Thyroid gland (tissue), 4 donors: ENCODE measurements around the gene AK9.

Experiments used
- POLR2A ChIP-seq, 2 donors: fragments of 450-650 bp; IDR thresholded peaks; one replicate each; pipeline ENCODE4 v1.6.1; 2017; ENCODE audit warnings: antibody characterized with exemption in 2 of 2, mild to moderate bottlenecking in 2 of 2, moderate library complexity in 1 of 2
- TF ChIP-seq, protein P1 (sequence below), 6 experiments: fragments of 200-600 bp in 3 of 6; fragments of 450-650 bp in 3 of 6; sonication (generic) in 3 of 6; IDR thresholded peaks; one replicate each; pipeline ENCODE4 v1.5.1; 2016 to 2019; ENCODE audit warnings: antibody characterized with exemption in 6 of 6, mild to moderate bottlenecking in 2 of 6, inconsistent platforms in 1 of 6, moderate library complexity in 1 of 6

GRCh38 chr6:109671733-109672132 is 19.3 kb downstream of the AK9 start:
- TF ChIP-seq POLR2A (IDR thresholded peaks at IDR 0.05) = no peak
- TF ChIP-seq, protein P1, sequence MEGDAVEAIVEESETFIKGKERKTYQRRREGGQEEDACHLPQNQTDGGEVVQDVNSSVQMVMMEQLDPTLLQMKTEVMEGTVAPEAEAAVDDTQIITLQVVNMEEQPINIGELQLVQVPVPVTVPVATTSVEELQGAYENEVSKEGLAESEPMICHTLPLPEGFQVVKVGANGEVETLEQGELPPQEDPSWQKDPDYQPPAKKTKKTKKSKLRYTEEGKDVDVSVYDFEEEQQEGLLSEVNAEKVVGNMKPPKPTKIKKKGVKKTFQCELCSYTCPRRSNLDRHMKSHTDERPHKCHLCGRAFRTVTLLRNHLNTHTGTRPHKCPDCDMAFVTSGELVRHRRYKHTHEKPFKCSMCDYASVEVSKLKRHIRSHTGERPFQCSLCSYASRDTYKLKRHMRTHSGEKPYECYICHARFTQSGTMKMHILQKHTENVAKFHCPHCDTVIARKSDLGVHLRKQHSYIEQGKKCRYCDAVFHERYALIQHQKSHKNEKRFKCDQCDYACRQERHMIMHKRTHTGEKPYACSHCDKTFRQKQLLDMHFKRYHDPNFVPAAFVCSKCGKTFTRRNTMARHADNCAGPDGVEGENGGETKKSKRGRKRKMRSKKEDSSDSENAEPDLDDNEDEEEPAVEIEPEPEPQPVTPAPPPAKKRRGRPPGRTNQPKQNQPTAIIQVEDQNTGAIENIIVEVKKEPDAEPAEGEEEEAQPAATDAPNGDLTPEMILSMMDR (IDR thresholded peaks at IDR 0.05) = no peak
